Endothelial cell of umbilical vein (primary cell): ENCODE measurements around the gene SH3BP5L. TPM values are rescaled to one million over a fixed set of nuclear protein-coding genes. Genes with fewer than 3 reads are reported as not detected.

Experiments
- BruUV-seq: library from RNA; stranded (reverse); fragments of 400-500 nt; replicated peaks from 2 replicates; lab custom pipeline; 2021; lab: Mats Ljungman, UMichigan
- CTCF ChIA-PET: fragments of 300-600, 350-600 bp; sonication (Branson Sonifier 250); formaldehyde crosslinking; loops from one replicate; lab custom pipeline; 2021; ENCODE audit warnings: antibody characterized with exemption, inconsistent platforms; lab: Charles Lee
- POLR2A ChIA-PET: fragments of 300-600, 350-600 bp; sonication (Branson Sonifier 250); formaldehyde crosslinking; loops from one replicate; lab custom pipeline; 2021; ENCODE audit warnings: antibody characterized with exemption, inconsistent platforms; lab: Charles Lee
- DNase-seq: peaks from one replicate; pipeline ENCODE4 v3.0.0-alpha.2; 2011; ENCODE audit warnings: low read depth, low spot score
- FAIRE-seq: peaks from 2 replicates; lab custom pipeline; 2011; peaks lifted over from hg19 to GRCh38; lab: Jason Lieb, UNC
- H2AFZ ChIP-seq: 2 replicates; pipeline ENCODE4 v1.6.0; 2012; ENCODE audit warnings: low read depth, low read length, control low read depth, inconsistent platforms
- H3K27ac ChIP-seq: 2 replicates; pipeline ENCODE4 v1.5.1; 2011; ENCODE audit warnings: low read depth, mild to moderate bottlenecking, control low read depth, low read length, moderate library complexity; ENCODE audit not compliant: insufficient read depth
- H3K27me3 ChIP-seq, 2 experiments: 2 replicates each; pipeline versions ENCODE4 v1.6.0 to v1.6.1; 2011; ENCODE audit warnings: low read length in 2 of 2, mixed read lengths in 1 of 2; ENCODE audit not compliant: control insufficient read depth in 2 of 2, insufficient read depth in 2 of 2
- H3K36me3 ChIP-seq, 2 experiments: 2 replicates in 1 of 2; 3 replicates in 1 of 2; pipeline ENCODE4 v1.5.1; 2011; ENCODE audit warnings: low read length in 2 of 2, mild to moderate bottlenecking in 1 of 2, moderate library complexity in 1 of 2; ENCODE audit not compliant: control insufficient read depth in 2 of 2, insufficient read depth in 2 of 2; ENCODE audit errors: extremely low read depth in 1 of 2
- H3K4me1 ChIP-seq: 3 replicates; pipeline ENCODE4 v1.5.1; 2011; ENCODE audit warnings: mild to moderate bottlenecking, low read length; ENCODE audit not compliant: control insufficient read depth, insufficient read depth; ENCODE audit errors: extremely low read depth
- H3K4me2 ChIP-seq: 2 replicates; pipeline ENCODE4 v1.6.1; 2011; ENCODE audit warnings: low read length, control low read depth, mixed read lengths; ENCODE audit not compliant: insufficient read depth
- H3K4me3 ChIP-seq, 3 experiments: fragments of 200-600 bp in 1 of 3; sonication (generic), shearing (Covaris generic) in 1 of 3; replicated peaks in 1 of 3; 2 replicates each; pipeline ENCODE4 v1.5.1; 2011 to 2016; ENCODE audit warnings: control low read depth in 3 of 3, low read length in 3 of 3, mild to moderate bottlenecking in 2 of 3, inconsistent platforms in 1 of 3, low read depth in 1 of 3, moderate library complexity in 1 of 3; ENCODE audit not compliant: insufficient read depth in 1 of 3
- H3K79me2 ChIP-seq: 2 replicates; pipeline ENCODE4 v1.6.0; 2012; ENCODE audit warnings: low read length, inconsistent platforms; ENCODE audit not compliant: control insufficient read depth, insufficient read depth
- H3K9ac ChIP-seq: replicated peaks from 2 replicates; pipeline ENCODE3; 2011; ENCODE audit warnings: low read length, control low read depth; ENCODE audit not compliant: insufficient read depth; ENCODE audit errors: extremely low read depth
- H3K9me1 ChIP-seq: replicated peaks from 3 replicates; pipeline ENCODE4 v1.6.0; 2011; ENCODE audit warnings: mild to moderate bottlenecking, low read length; ENCODE audit not compliant: control insufficient read depth, insufficient read depth; ENCODE audit errors: extremely low read depth
- H3K9me3 ChIP-seq: replicated peaks from 2 replicates; pipeline ENCODE4 v1.5.1; 2012; ENCODE audit warnings: low read length, inconsistent platforms; ENCODE audit not compliant: control insufficient read depth, insufficient read depth
- H4K20me1 ChIP-seq: replicated peaks from 2 replicates; pipeline ENCODE3; 2011; ENCODE audit warnings: mild to moderate bottlenecking, low read length; ENCODE audit not compliant: control insufficient read depth, insufficient read depth; ENCODE audit errors: extremely low read depth
- EZH2 ChIP-seq: IDR thresholded peaks from 2 replicates; pipeline ENCODE4 v1.6.1; 2012; ENCODE audit warnings: borderline replicate concordance, low read depth, mild to moderate bottlenecking, moderate library complexity, low read length, inconsistent platforms; ENCODE audit not compliant: severe bottlenecking
- FOS ChIP-seq: IDR thresholded peaks from 2 replicates; pipeline ENCODE4 v1.6.1; 2011; ENCODE audit warnings: mild to moderate bottlenecking, low read length, moderate library complexity, borderline replicate concordance; ENCODE audit not compliant: insufficient read depth
- GATA2 ChIP-seq: IDR thresholded peaks from 2 replicates; pipeline ENCODE4 v1.7.0; 2011; ENCODE audit warnings: low read depth, mild to moderate bottlenecking, moderate library complexity, mixed read lengths, low read length; ENCODE audit not compliant: insufficient read length, insufficient read depth
- MAX ChIP-seq: IDR thresholded peaks from 2 replicates; pipeline ENCODE4 v1.6.1; 2011; ENCODE audit not compliant: insufficient read depth, insufficient read length
- POLR2A ChIP-seq: IDR thresholded peaks from 2 replicates; pipeline ENCODE4 v1.6.1; 2012; ENCODE audit warnings: low read depth, mild to moderate bottlenecking, control low read depth, low read length
- POLR2AphosphoS5 ChIP-seq: IDR thresholded peaks from 2 replicates; pipeline ENCODE4 v1.6.1; 2012; ENCODE audit warnings: low read depth, mild to moderate bottlenecking, control low read depth, low read length, moderate library complexity; ENCODE audit not compliant: insufficient read depth
- dilution Hi-C: fragments of 300-500 bp; cut with MboI; formaldehyde crosslinking; loops from one replicate; pipeline ENCODE4 v1.15.0; 2019; ENCODE audit warnings: low sequenced_read_pairs; ENCODE audit not compliant: extremely low pct_ligation_motif_present
- intact Hi-C: fragments of 100-400 bp; cut with micrococcal nuclease; formaldehyde crosslinking; loops from one replicate; pipeline ENCODE4 v1.10.0; 2022
- polyA plus RNA-seq, 4 experiments: library from polyadenylated mRNA; depleted of rRNA in 3 of 4; stranded (reverse) in 3 of 4; unstranded in 1 of 4; fragments of >200 nt; gene quantifications; 2 replicates each; pipeline versions ENCODE4 v1.2.1 to v1.2.3, GENCODE V29; 2011 to 2012; ENCODE audit warnings: missing spikeins in 1 of 4
- total RNA-seq: library from RNA; stranded (reverse); gene quantifications from 2 replicates; pipeline ENCODE4 v1.2.3, GENCODE V29; 2021

Gene SH3BP5L
- total and polyA plus RNA-seq, 2 donors (not counting 3 experiments of a cell fraction or from before 2014, with no cell fraction given): 24.7 TPM

GRCh38 chr1:248793592-248793991 is 32.1 kb downstream of the SH3BP5L start:
- Histone ChIP-seq H4K20me1 (no peaks in the 10 kb centered on the region), H3K4me2 (no peak overlapping the region), H3K79me2 (no peaks in the 10 kb centered on the region), H3K9ac (no peak overlapping the region), H3K27ac (no peak overlapping the region), H2AFZ (no peak overlapping the region), H3K9me3 (no peaks in the 10 kb centered on the region), H3K9me1 (no peaks in the 10 kb centered on the region), H3K36me3 (no peaks in the 10 kb centered on the region), H3K27me3 (no peaks in the 10 kb centered on the region), H3K4me3 (no peak overlapping the region), H3K4me1 (no peaks in the 10 kb centered on the region)
- TF ChIP-seq EZH2: no peak
- no peak for TF ChIP-seq POLR2AphosphoS5
- no peak for TF ChIP-seq MAX
- TF ChIP-seq POLR2A: no peak
- TF ChIP-seq FOS: no peak
- no peak for TF ChIP-seq GATA2
- no peak for DNase-seq
- dilution Hi-C loops: no loop called here
- FAIRE-seq: no peak
- ChIA-PET POLR2A (no interaction called here), CTCF (no interaction called here)
- BruUV-seq: no TSS peak
- intact Hi-C loops: no loop called here

- POLR2A ChIA-PET: no interaction called here
Observed at GRCh38 chr1:248792342-248792741, 33.4 kb downstream of the SH3BP5L start.

More at GRCh38 chr1:248792342-248792741, 33.4 kb downstream of the SH3BP5L start:
- Histone ChIP-seq H3K36me3 (no peaks in the 10 kb centered on the region), H4K20me1 (no peaks in the 10 kb centered on the region), H3K27me3 (no peaks in the 10 kb centered on the region), H3K9me3 (no peaks in the 10 kb centered on the region), H3K79me2 (no peaks in the 10 kb centered on the region), H3K9me1 (no peaks in the 10 kb centered on the region), H3K4me1 (no peaks in the 10 kb centered on the region), H3K9ac (no peak overlapping the region), H2AFZ (no peak overlapping the region), H3K4me2 (no peak overlapping the region), H3K4me3 (no peak overlapping the region), H3K27ac (no peak overlapping the region)
- no peak for DNase-seq
- no peak for FAIRE-seq
- BruUV-seq: no TSS peak
- intact Hi-C loops (no loop called here), dilution Hi-C loops (no loop called here)
- TF ChIP-seq POLR2AphosphoS5: no peak
- CTCF ChIA-PET: no interaction called here
